Parathyroid adenoma (tissue), 2 donors: Measurements from ENCODE around the gene HOXA6.
A peak's percentile ranks its signal among the peaks of the same experiment; 100 is the strongest.

Experiments used
- H2AFZ ChIP-seq: fragments of 300-600 bp; sonication (generic); one replicate; pipeline ENCODE4 v1.7.0; 2017; ENCODE audit warnings: antibody characterized with exemption, mild to moderate bottlenecking
- H3K27ac ChIP-seq: fragments of 300-600 bp; sonication (generic); one replicate; pipeline ENCODE4 v1.7.0; 2017
- H3K27me3 ChIP-seq: fragments of 300-600 bp; sonication (generic); one replicate; pipeline ENCODE4 v1.7.0; 2017; ENCODE audit warnings: low read length; ENCODE audit not compliant: control insufficient read depth, insufficient read depth
- H3K36me3 ChIP-seq: fragments of 300-600 bp; sonication (generic); one replicate; pipeline ENCODE4 v1.7.0; 2017; ENCODE audit warnings: low read length; ENCODE audit not compliant: control insufficient read depth, insufficient read depth
- H3K4me1 ChIP-seq: fragments of 300-600 bp; sonication (generic); one replicate; pipeline ENCODE4 v1.7.0; 2017; ENCODE audit warnings: control low read depth
- H3K4me2 ChIP-seq: fragments of 300-600 bp; sonication (generic); one replicate; pipeline ENCODE4 v1.7.0; 2017; ENCODE audit warnings: low read length
- H3K4me3 ChIP-seq: fragments of 300-600 bp; sonication (generic); one replicate; pipeline ENCODE4 v1.7.0; 2017; ENCODE audit warnings: low read depth, low read length
- H3K79me2 ChIP-seq: fragments of 300-600 bp; sonication (generic); one replicate; pipeline ENCODE4 v1.7.0; 2017; ENCODE audit warnings: control low read depth
- H3K9ac ChIP-seq: fragments of 300-600 bp; sonication (generic); one replicate; pipeline ENCODE4 v1.7.0; 2017; ENCODE audit warnings: mild to moderate bottlenecking
- H3K9me3 ChIP-seq: fragments of 300-600 bp; sonication (generic); one replicate; pipeline ENCODE4 v1.7.0; 2017; ENCODE audit warnings: low read length; ENCODE audit not compliant: control insufficient read depth
- TF ChIP-seq, protein P1 (sequence below): fragments of 300-600 bp; sonication (generic); IDR thresholded peaks from one replicate; pipeline ENCODE4 v1.7.0; 2017; ENCODE audit warnings: antibody characterized with exemption, mild to moderate bottlenecking
- donor health status: primary hyperparathyroidism.

Gene HOXA6

DNA sequence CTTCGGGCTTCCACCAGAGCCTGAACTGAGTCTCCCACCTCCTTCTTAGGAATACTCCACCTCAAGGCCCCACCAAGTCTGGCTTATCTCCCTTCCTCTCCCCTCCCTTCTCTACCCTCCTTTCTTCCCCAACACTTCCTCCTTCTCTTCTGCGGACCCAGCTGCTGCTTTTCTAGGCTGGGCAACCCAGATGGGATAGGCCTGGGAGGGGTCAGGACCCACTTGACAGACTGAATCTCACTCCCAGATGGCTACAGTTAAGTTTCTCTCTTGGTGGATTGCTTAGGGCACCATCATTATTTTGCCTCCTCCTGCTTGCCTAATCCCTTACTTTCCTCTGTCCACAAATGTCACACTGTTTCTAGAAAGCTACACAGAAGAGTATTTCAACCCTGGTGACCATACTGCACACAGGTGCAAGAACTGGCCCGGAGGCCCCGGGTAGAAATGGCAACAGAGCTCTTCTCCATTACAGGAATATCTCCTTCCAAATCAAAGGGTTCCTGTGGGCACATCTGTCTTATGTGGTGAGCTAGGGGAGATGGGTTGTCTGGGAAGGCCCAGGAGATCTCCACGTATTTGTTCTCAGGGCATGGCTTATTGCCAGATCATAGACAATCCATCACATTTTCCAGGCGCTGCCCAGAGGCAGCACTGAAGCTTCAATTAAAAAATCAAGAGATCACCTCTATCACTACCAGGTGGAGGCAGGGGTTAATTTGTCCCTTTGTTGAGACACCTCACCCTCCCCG is 42.6 kb upstream of the HOXA6 start:
- H3K4me3 ChIP-seq, result no peak overlapping the region
- H3K9ac ChIP-seq, result no peak overlapping the region

DNA sequence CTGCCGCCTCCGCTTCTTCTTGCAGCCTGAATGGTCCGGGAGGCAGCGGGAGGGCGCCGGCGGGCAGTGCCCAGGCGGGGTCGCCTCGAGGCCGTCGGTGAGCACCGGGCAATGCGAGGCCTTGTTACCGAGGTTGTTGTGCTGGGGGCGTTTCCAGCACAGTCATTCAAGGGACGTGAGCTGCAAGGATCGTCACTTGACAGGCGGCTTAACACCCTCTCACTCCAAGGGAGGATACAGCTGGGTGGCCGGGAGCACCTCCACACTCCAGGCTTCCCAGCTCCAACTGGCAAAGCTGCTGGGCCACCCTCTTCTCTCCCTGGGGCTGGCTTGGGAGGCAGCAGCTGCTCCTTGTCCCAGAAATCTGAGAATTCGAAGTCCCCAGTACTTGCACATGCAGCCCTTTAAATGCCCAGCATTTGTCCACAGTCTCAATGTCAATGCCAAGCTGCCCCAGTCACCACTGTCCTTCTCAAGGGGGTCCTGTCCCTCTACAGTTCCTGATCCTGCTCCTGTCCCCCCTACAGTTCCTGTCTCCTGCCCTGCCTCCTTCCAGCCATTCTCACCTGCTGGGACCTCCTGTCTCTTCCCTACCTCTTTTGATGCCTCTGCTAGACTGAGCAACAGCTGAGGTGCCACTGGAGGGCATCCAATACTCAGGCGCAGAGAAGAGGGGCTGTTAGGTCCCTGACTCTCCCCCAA is 41.9 kb upstream of the HOXA6 start:
- H3K9ac ChIP-seq, result no peak overlapping the region

More for the DNA sequence above, 42.6 kb upstream of the HOXA6 start:
- H3K27me3 ChIP-seq, result peaks cover 33% of the 10 kb centered on the region
- H3K27ac ChIP-seq, result no peak overlapping the region
- no peak overlapping the region for H3K4me2 ChIP-seq
- H2AFZ ChIP-seq, result no peak overlapping the region
- TF ChIP-seq, protein P1, sequence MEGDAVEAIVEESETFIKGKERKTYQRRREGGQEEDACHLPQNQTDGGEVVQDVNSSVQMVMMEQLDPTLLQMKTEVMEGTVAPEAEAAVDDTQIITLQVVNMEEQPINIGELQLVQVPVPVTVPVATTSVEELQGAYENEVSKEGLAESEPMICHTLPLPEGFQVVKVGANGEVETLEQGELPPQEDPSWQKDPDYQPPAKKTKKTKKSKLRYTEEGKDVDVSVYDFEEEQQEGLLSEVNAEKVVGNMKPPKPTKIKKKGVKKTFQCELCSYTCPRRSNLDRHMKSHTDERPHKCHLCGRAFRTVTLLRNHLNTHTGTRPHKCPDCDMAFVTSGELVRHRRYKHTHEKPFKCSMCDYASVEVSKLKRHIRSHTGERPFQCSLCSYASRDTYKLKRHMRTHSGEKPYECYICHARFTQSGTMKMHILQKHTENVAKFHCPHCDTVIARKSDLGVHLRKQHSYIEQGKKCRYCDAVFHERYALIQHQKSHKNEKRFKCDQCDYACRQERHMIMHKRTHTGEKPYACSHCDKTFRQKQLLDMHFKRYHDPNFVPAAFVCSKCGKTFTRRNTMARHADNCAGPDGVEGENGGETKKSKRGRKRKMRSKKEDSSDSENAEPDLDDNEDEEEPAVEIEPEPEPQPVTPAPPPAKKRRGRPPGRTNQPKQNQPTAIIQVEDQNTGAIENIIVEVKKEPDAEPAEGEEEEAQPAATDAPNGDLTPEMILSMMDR, result no peak
- H3K79me2 ChIP-seq, result no peaks in the 10 kb centered on the region
- H3K9me3 ChIP-seq, result no peaks in the 10 kb centered on the region
- no peaks in the 10 kb centered on the region for H3K36me3 ChIP-seq
- no peaks in the 10 kb centered on the region for H3K4me1 ChIP-seq

DNA sequence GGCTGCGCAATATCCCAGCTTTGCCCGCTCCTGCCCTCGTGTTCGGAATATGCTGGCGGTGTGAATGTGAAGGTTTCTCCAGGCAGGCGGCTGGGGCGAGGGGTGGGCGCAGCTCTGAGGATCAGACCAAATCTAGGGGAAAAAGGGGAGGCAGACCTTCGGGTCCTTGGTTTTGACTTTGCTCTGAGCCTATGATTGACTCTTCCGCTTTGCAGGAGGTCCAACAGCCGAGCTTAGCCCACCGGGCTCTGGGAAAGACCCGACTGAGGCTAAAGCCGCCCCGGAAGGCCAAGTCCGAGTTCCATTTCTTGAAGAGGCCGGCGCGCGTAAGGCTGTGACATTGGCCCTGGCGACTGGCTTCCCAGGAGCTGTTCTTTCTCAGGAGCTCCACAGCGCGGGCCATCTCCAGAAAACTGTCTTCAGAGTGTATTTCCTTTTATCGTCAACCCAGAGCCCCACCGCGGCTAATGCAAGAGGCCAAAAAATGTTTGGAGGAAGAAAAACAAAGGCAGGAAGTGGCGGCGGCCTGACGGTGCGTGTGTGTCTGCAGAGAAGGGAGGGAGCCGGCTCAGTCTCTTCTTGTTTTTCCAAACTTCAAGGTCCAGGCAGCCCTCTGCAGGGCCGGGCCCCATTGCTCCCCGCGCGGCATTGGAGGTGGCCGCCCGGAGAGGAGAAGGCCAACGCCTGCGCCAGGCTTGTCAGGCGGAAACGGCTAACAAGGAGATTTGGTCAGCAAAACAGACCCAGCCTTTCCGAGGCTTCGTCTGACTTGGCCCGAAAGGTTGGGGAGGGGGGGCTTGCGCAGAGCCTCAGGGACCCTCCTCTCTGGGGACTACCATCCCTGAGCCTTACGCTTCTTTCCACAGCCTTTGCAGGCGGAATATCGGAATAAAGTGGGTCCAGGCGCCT is 41.1 kb upstream of the HOXA6 start:
- Histone ChIP-seq H3K27ac (no peak overlapping the region), H2AFZ (peak overlapping the region; percentile 22), H3K4me2 (no peak overlapping the region), H3K4me3 (no peak overlapping the region), H3K36me3 (no peaks in the 10 kb centered on the region), H3K4me1 (no peaks in the 10 kb centered on the region), H3K79me2 (no peaks in the 10 kb centered on the region), H3K9me3 (no peaks in the 10 kb centered on the region), H3K9ac (no peak overlapping the region), H3K27me3 (peaks cover 40% of the 10 kb centered on the region)
- TF ChIP-seq, protein P1, result no peak

More for the DNA sequence above, 41.9 kb upstream of the HOXA6 start:
- Histone ChIP-seq H3K27ac (no peak overlapping the region), H3K4me3 (no peak overlapping the region), H3K9me3 (no peaks in the 10 kb centered on the region), H3K27me3 (peaks cover 40% of the 10 kb centered on the region), H3K4me2 (no peak overlapping the region), H3K79me2 (no peaks in the 10 kb centered on the region), H2AFZ (no peak overlapping the region), H3K4me1 (no peaks in the 10 kb centered on the region), H3K36me3 (no peaks in the 10 kb centered on the region)
- TF ChIP-seq, protein P1, result no peak

DNA sequence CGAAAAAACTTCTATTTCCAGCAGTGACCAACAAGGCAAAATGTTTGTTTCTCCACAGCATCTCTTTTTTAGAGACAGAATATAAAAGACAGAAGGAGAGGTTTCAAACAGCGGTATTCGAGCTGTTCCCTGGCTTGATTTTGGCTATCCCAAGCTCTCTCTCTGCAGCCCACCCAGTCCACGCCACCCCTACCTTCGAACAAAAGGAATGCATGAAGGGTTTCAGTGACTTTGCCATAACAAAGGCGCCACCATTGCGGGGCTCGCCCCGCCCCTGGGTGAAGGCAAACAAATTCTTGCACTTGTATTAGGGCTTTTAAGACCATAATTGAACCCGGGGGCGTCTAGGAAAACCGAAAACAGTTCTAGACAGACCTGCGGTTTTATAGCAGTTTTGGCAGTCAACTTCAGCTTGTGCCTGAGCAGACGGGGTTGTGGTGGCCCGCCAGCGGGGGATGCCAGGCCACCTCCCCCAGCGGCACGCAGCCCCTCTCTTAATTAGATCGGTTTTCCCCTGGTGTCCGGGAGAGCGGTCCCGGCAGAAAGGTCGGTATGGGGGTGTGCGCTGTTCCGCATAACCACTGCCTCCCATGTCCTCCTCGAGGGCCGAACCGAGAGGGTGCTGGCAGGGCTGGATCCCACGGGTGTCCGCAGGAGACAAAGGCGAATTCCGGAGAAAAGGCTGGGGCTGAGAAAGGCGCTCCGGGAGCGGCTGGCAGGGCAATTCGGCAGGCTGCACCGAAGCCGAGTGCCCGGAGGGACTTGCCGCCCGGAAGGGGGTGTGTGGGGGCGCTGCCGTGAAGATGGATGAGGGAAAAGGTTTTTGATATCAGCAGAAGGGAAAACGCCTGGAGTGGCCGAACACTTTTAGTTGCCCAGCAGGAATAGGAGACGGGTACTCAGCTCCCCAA is 40.2 kb upstream of the HOXA6 start:
- Histone ChIP-seq H3K79me2 (no peaks in the 10 kb centered on the region), H3K9ac (no peak overlapping the region), H3K4me3 (no peak overlapping the region), H3K36me3 (no peaks in the 10 kb centered on the region), H3K27ac (no peak overlapping the region), H3K9me3 (no peaks in the 10 kb centered on the region), H3K4me2 (no peak overlapping the region), H3K4me1 (no peaks in the 10 kb centered on the region), H2AFZ (no peak overlapping the region), H3K27me3 (peaks cover 40% of the 10 kb centered on the region)
- TF ChIP-seq, protein P1, result no peak
